ENCODE data around the gene FYCO1.
A peak's percentile ranks its signal among the peaks of the same experiment; 100 is the strongest.

FYCO1 gene

DNA sequence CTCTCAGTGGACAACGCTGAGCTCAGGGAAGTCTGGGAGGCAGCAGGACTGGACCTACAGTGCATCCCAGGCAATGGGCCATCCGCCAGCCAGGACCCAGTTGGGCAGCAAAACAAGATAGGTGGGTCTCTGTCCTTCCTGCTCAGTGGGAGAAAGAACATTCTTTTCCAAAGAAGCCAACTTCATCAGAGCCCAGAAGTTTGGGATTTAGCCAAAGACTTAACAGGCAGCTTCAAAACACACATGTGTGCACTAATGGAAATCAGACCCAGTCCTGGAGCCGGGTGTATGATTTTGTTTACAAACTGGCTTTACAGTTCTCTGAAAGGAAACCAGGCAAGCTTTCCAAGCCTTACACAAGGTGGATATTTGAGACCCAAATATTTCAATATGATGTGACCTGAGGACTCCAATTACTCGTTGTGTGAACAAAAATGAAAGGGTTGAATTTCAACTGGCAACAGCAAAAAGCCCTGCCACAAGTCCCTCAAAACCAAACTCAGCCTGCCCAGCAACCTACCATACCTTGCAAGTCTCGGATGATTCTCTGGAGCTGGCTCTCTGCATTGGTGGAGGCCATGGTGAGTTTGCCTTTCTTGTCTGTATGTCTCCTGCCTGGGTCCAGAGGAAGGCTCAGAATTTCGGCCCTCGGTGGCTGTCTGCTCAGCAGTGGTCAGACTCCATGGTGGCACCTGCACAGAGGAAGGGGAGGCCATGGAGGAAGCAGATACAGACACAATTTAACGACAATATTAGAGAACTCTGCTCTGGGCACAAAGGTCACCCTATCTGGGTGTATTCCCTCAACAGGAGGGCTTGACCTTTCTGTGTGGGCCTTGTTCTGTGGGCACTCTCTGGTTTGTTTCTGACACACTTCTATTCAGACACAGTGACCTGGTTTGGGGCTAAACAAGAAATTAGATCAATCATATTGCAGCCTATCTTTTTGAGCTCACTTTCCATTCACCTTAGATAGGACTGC, 11.0 kb downstream of the FYCO1 start:
- DNase-seq (ENCODE audit: low spot score), result no peak

DNA sequence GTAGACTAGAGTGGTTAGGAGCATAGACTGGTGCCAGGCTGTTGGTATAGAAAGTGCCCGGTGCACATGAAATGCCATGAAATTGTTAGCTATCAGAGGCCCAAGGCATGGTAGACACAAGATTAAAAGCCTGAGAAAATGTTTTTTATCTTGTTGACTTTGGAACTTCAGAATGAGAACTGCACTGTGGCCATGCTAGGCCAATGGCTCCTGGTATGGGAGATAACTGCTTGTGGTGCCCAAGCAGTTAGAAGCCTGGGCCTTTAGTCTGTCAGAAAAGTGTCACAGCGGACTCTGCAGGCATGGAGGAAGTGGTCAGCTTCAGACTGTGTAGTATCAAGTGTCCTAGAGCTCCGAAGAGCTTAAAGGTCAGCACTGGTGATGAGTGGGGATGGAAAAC, 11.9 kb downstream of the FYCO1 start:
- DNase-seq (ENCODE audit: low spot score), result peak; percentile 56

DNA sequence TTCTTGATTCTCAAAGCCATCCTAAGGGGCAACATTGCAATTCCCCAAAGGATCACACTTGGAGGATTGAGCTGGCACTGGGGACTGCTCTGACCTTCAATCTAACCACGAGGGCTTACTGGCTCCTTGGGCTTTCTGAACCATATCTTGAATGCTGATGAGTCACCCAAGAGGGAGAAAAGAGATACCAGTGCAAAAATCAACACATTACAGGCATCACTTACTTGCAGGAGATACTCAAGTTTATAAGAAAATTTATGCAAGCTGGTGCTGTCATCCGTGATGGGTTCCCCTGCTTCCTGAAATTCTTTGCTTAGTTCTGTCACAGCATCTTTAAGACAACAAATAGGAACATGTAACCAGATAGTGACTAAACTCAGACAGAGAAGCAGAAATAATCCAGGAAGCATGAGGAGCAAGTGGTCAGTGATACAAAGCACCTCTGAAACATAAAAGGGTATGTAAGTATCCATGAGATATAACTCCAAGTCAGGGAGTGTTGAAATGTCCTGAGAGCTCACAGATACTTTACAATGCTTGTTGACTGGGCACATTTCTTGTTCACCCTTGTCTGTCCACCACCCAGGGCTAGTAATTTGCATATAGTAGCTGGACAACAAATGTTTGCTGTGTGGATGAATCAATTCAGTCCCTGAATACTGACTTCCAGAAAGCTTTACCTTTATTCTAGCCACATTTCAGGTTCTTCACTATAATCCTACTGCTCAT, 14.1 kb downstream of the FYCO1 start:
- DNase-seq (ENCODE audit: low spot score), result peak; percentile 66

DNA sequence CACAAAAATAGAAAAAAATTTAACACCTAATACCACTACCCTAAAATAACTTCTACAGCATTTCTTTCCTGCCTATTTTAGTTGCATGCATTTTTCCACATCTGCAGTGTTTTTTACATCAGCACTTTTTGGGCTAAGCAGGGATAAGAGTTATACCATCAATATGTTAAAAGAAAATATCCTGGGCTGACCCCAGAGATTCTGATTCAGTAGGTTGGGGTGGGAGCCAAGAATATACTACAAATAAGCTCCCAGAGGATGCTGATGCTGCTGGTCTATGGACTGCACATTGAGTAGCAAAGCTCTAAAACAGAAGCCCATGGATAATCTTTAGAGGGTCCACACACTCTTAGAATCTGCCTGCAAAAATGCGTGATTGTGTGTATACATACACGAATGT, 14.8 kb downstream of the FYCO1 start:
- DNase-seq (ENCODE audit: low spot score), result no peak

DNA sequence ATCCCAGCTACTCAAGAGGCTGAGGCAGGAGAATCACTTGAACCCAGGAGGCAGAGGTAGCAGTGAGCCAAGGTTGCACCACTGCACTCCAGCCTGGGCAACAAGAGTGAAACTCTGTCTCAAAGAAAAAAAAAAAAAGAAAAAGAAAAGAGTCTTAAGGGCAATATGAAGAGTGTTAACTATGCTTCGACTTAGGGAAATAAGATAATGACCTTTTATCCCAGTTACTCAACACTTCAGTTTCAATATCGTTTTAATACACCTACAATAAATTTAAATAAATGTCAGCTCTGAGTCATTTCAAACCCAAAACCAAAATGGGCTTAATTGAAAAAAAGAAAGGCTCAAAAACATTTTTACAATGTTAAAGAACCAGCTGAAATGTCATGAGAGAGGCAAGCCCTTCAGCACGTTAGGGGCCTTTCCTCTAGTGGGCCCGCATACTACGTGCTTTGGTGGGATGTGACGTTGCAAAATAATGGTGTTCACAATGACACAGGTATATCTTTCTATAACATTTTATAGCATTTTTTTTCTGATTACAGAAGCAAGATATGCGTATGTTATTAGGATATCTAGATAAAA, 15.3 kb downstream of the FYCO1 start:
- no peak for DNase-seq (ENCODE audit: low spot score)

DNA sequence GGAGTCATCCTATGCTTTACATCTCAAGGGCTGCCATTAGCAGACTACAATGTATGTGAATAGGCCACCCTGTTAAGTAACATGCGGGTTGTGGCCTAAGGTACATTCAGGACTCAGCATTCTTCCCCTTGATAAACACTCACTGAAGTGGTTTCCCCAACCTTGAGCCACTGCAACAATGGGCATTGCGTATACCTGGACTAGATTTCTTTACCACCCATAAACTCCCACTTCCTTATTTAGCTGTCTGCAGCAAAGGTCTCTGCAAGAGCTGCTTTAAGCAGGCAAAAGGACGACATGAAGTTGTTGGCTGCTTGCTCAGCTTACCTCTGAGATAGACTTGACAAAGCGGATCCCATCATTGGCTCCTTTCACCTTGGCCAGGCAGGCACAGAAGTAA, 16.2 kb downstream of the FYCO1 start:
- DNase-seq (ENCODE audit: low spot score), result no peak

DNA sequence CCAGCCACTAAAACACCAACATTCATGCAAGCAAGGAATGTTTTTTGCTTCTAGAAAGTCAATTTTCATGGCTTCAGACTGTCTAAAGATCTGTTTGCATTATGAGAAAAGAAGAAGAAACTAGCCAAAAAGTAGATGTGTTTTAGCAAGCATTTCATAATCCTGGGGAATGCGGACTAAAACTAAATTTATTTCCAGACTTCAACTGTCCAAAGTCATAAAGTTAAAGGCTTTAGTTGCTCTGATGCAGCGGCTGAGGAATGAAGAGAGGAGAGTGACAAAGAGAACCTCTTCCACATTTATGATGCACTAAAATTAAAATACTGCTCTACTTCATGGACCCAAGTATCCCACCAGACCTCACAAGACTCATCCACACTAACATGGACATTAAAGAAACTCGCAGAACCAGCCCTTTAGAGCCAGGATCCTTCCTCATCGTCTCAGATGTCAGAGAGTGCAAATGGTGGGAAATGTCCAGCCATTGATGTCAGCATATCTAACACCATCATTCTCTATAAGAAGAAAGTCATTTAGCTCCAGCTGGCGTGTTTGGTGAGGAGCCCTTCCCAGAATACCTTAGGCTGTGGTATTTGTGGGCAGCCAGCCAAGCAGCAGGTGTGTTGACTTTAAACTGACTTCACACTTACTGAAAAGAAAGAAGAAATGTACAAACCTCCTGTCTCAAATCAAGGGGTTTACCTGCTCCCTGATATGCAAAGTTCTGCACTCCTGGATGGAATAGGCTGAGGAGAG, 17.4 kb downstream of the FYCO1 start:
- DNase-seq (ENCODE audit: low spot score), result no peak

DNA sequence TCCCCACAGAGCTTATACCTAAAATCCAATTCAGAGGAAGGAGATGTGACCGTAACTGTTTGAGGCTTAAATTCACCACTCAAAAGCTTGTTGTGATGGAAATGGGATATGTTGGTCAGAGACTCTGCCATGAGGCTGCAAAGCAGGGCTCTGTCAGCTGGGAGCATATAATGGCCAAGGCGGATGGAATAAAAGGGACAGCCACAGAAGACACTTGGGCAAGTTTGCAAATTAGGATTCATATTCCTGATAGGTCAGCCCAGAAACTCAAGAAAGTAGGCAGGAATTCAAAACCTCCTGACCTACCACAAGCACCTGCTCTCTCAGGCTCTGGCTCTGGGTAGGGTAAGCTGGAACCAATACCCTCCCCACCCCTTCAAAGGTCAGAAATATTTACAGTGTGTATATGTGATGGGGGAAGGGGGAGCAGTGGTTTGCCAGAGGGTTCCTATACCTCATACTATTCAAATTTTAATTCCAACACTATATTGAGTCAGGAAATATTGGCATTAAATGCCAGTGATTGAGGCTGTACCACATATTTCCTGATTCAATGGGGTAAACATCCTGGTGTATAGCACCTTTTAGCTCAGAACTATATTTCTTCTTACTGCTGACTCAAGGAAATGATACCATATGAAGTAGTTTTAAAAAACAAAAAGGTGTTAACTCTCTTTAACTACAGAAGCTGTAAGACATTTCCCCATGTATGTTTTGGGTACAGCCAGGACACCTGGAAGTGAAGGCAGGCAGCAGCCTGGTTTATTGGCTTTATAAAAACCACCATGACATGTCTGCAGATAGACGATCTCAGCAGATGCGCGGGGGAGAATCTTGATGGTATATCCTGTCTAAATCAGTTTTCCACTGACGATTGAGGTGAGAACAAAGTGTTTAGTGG, 19.2 kb downstream of the FYCO1 start:
- DNase-seq (ENCODE audit: low spot score), result no peak

DNA sequence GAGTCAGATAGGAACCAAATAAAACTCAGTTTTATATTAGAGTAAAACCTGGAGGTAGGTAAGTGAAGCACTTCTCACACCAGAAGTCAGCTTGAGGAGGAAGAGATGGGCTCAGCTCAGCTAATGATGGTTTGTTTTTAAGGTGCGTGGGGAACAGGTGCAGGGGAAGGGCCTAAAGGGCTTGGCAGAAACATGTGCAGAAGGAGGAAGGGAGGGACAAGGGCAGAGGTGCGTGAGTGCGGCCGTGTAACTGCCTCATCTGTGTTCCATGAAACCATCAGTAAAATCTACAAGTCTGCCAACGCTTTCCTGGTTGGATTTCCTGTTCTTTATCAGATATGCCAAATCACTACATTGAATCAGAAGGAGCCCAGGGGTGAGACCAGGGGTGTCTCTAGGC, 19.9 kb downstream of the FYCO1 start:
- DNase-seq (ENCODE audit: low spot score), result no peak

DNA sequence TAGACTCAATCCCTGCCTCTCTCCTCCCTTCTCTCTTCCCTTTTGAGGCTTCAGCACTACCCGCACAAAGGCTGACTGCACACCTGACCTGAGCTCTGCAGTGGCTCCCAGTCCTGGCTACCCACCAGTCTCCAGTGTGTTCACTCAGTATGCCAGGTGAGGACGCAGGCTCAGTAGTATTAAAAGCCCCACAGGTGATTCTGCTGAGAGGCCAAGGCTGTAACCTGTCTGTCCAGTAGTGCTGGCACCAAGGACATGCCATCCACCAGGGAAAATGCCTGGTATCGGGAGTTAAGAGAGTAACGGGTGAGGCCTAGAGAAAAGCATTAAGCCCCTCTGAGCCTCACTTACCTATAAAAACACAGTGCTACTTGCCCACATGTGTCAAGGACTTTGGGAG, 20.9 kb downstream of the FYCO1 start:
- no peak for DNase-seq (ENCODE audit: low spot score)

DNA sequence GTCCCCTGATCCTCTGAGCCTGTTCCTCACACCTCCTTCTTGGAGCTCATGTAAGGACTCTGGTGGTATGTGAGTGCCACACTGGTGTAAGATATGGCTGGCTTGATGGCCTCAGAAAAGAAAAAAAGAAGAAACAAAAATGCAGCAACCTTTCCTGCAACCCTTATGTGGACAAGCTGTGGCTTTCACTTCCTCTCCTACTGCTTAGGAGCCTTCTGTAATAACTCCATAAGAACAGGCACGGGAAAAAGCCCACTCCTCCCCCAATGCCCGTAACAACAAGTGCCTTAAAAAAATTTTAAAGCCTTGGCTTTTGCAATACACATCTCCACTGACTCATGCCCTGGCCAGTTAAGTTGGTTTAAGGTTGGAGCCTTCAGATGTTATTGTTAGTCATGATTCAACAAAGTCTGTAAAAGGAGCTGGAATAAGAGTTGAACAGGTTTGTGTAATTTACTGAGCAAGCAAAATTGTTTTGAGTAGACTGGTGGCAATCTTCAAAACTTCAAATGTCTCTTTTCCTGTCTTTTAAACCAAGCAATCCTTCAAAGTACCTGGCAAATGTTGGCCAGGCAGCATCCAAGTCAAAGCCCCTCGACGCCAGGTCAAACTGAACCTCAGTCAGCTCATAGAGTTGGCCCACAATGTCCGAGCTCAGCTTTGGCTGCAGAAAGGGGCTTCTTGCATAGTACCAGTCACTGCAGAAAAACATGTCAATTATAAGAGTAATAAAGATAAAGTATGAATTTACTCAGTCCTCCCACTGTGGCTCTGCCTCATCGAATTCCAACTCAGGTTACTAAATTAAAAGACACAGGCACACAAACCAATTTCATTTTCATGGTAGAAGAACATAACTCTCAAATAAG, 22.9 kb downstream of the FYCO1 start:
- no peak for DNase-seq (ENCODE audit: low spot score)

DNA sequence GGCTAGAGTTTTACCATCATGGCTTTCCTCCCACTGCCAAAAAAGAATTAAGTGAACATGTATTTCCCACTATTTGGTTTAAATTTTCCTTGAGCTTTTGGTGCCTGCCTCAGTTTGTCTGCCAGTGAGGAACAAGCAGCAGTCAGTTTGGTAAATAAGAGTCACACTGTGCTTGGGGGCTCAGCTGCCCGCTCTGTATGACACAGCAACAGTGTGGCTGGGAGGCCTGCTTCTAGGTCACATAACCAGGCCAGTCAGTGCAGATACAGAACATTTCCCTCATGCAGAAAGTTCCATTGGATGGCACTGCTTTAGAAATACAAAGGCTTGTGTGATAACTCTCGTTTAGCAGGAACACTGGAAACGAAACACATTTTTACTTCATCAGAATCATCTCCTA, 25.7 kb downstream of the FYCO1 start:
- no peak for DNase-seq (ENCODE audit: low spot score)

DNA sequence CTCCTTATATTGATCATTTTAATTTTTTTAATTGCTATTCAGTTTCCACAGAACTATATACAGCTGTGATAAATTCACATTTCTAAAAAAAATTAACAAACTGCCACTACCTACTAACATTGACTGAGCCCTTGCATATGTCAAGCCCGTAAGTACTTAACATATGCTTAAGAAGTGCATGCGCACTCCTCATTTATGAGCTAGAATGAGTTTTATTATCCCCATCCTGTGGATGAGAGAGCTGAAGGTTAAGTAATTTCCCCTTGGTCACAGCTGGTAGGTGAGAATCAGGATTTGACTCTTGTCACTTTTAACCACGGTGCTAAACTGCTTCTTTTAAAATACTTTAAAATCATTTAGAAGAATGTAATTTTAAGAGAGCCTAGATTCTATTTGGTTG, 26.5 kb downstream of the FYCO1 start:
- no peak for DNase-seq (ENCODE audit: low spot score)

DNA sequence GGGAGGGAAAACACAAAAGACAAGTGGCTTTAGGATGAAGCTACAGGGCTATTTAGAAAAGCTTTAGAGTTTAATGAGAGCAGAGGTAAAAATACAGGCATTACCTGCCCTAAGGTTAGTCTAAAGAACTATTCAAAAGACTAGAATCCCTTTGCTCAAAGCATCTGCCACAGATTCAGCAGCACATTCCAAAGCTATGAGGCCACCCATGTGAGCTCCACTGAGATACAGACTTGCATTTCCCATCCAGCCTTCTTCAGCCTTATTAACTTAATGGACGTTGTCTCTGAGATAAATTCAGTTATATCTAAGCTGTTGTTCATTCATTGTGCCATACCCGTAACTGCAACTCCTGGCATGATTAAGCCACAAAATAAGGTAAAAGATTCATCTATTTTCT, 26.9 kb downstream of the FYCO1 start:
- DNase-seq (ENCODE audit: low spot score), result no peak

DNA sequence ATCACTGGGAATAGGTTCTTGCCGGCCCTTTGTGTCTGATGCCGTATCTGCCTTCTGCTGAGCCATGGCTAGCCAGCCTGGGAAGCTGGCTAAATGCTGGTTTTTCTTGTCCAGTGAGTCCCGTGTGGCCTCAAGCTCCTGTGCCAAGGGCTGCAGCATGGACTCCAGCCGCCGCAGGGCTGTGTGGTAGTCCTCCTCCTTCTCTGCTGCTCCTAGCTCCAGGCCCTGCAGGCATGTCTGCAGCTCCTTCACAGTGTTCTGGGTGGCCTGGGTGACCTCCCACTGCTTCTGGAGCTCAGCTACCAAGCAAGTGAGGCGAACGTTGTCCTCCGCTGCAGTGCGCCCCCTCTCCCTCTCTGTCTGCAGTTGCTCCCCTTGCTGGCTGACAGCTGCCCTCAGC, 27.5 kb downstream of the FYCO1 start:
- no peak for DNase-seq (ENCODE audit: low spot score)

DNA sequence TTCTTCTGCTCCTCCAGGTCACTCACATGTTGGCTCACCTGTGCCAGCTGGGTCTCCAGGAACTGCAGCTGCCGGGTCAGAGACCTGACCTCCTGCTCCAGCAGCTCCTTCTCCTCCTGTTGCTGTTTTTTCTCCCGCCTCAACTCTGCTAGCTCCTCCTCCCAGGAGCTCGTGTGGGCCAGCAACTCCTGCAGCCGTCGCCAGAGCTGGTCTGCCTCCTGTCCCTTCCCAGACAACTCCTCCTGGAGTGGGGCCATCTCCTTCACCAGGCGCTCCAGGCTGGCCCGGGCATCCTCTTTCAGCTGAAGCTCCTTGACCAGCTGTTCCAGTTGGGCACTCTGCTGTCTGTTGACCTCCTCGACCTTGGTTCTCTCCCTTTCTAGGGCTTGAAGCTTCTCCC, 27.9 kb downstream of the FYCO1 start:
- DNase-seq (ENCODE audit: low spot score), result no peak

DNA sequence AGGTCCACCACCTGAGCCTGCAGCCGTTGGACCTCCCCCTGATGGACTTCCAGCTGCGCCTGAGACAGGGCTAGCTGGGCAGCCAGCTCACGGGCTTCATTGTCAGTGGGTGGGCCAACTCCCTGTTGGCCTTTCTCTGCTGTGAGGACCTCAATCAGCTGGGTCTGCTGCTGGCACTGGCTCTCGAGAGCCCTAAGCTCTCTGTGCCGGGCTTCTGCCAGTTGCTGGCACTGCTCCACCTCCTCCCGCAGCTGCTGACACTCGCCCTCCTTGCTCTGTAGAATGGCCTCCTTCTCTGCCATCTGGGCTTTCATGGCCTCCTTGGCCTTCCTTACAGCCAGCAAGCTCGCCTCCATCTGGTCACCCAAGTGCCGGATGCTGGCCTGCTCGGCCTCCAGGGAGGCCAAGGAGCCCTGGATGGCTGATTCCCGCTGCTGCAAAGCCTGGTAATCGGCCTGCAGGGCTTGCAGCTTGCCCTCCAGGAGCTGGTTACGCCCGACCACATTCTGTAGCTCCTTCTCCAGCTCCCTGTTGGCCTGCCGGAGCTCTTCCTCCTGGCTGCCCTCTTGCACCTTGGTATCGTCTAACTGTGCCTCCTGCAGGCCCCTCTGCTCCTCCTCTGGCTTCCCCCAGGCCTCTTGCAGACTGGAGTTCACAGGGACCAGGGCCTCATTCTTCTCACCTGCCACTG, 28.5 kb downstream of the FYCO1 start:
- DNase-seq (ENCODE audit: low spot score), result no peak

DNA sequence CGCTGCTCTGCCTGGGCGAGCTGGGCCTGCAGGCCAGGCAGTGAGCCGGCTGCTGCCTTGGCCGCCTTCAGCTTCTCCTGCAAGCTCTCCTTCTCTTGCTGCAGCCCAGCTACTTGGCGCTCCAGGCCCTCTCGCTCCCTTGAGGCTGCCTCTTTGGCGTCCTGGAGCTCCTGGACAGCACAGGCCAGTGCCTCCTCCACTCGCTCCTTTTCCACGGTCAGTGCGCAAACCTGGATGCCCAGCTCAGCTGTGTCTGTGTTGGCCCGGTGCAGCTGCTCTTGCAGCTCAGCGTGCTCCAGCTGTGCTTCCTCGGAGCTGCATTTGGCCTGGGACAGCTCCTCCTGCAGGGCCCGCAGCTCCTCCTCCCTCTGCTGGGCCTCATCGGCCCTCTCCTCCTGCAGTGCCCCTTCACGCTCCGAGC, 29.2 kb downstream of the FYCO1 start:
- DNase-seq (ENCODE audit: low spot score), result no peak

DNA sequence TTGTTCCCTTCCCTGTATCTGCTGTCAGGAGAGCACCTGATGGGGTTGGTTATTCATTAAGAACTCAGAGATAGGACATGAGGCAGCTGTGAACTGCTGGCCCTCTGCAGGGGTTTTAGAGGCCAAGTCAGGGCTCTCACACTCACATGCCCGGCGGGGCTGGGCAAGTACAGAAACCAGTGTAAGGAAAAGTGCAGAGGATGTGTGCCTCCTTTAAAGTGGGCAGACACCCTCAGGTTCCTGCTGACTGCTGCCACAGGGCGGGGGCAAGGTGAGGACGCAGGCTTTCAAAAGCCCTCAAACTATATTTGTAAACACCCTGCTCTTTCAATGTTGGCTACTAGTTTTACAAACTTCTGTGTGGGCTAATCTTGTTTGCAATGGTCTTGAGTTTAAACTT, 30.0 kb downstream of the FYCO1 start:
- no peak for DNase-seq (ENCODE audit: low spot score)

DNA sequence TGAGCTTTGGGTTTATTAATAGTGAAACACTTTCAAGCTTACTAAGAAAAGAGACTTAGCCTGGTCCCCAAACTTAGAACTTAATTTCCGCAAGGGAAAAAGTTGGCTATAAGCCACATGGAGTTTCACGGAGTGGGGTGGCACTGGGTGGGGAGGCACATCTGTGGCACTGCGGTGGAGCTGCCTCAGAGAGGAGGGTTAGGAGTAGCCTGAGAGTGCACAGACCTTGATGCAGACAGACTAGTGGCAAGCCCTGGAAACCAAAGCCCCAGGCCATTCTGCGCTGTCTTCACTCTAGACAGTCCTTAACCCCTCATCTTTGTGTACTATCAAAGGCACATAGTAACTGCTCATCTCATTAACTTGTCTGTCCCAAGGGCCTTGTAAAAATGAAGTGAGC, 30.4 kb downstream of the FYCO1 start:
- no peak for DNase-seq (ENCODE audit: low spot score)

Data from hematopoietic multipotent progenitor cell treated with erythropoietin and hydrocortisone succinate and interleukin-3 and kit ligand, for 15 days (in vitro differentiated cells).